ENCODE data around the gene INPP4B.

The INPP4B gene

GRCh38 chr4:142858446-142858845, 12.3 kb upstream of the INPP4B start:
- no peak overlapping the region for H3K9ac ChIP-seq (ENCODE audit: low read length)
- no peaks in the 10 kb centered on the region for H3K4me1 ChIP-seq (ENCODE audit: control insufficient read depth, insufficient read depth, low read length)
- no peaks in the 10 kb centered on the region for H3K36me3 ChIP-seq (ENCODE audit: control insufficient read depth, insufficient read depth, low read length, severe bottlenecking)
- H3K9me3 ChIP-seq (ENCODE audit: control insufficient read depth, low read length) = no peaks in the 10 kb centered on the region
- no peak overlapping the region for H3K4me3 ChIP-seq (ENCODE audit: low read length)
- DNase-seq (ENCODE audit: low read depth) = no peak
- H3K27me3 ChIP-seq (replicated peaks; ENCODE audit: control insufficient read depth, insufficient read depth, low read length) = peaks cover 4% of the 10 kb centered on the region

- no peak for DNase-seq (ENCODE audit: low read depth)
Observed at GRCh38 chr4:142856576-142856975, 10.5 kb upstream of the INPP4B start.

GRCh38 chr4:142850478-142850877, 4.4 kb upstream of the INPP4B start:
- no peak overlapping the region for H3K9ac ChIP-seq (ENCODE audit: low read length)
- H3K4me3 ChIP-seq (ENCODE audit: low read length) = no peak overlapping the region
- no peaks in the 10 kb centered on the region for H3K36me3 ChIP-seq (ENCODE audit: control insufficient read depth, insufficient read depth, low read length, severe bottlenecking)
- no peak for DNase-seq (ENCODE audit: low read depth)
- H3K4me1 ChIP-seq (ENCODE audit: control insufficient read depth, insufficient read depth, low read length) = no peaks in the 10 kb centered on the region
- H3K27me3 ChIP-seq (replicated peaks; ENCODE audit: control insufficient read depth, insufficient read depth, low read length) = no peaks in the 10 kb centered on the region
- no peaks in the 10 kb centered on the region for H3K9me3 ChIP-seq (ENCODE audit: control insufficient read depth, low read length)

More at GRCh38 chr4:142856576-142856975, 10.5 kb upstream of the INPP4B start:
- Histone ChIP-seq H3K9me3 (ENCODE audit: control insufficient read depth, low read length) (no peaks in the 10 kb centered on the region), H3K4me3 (ENCODE audit: low read length) (no peak overlapping the region), H3K9ac (ENCODE audit: low read length) (no peak overlapping the region), H3K36me3 (ENCODE audit: control insufficient read depth, insufficient read depth, low read length, severe bottlenecking) (no peaks in the 10 kb centered on the region), H3K27me3 (replicated peaks; ENCODE audit: control insufficient read depth, insufficient read depth, low read length) (peaks cover 4% of the 10 kb centered on the region), H3K4me1 (ENCODE audit: control insufficient read depth, insufficient read depth, low read length) (no peaks in the 10 kb centered on the region)

GRCh38 chr4:142846729-142847596, 862 bp upstream of the INPP4B start:
- no peaks in the 10 kb centered on the region for H3K4me1 ChIP-seq (ENCODE audit: control insufficient read depth, insufficient read depth, low read length)
- peak overlapping the region; percentile 89 for H3K4me3 ChIP-seq (ENCODE audit: low read length)
- H3K9ac ChIP-seq (ENCODE audit: low read length) = peak overlapping the region; percentile 71
- no peaks in the 10 kb centered on the region for H3K36me3 ChIP-seq (ENCODE audit: control insufficient read depth, insufficient read depth, low read length, severe bottlenecking)
- DNase-seq (ENCODE audit: low read depth) = no peak
- H3K27me3 ChIP-seq (replicated peaks; ENCODE audit: control insufficient read depth, insufficient read depth, low read length) = no peaks in the 10 kb centered on the region
- H3K9me3 ChIP-seq (ENCODE audit: control insufficient read depth, low read length) = no peaks in the 10 kb centered on the region

GRCh38 chr4:142845293-142846107, 601 bp downstream of the INPP4B start:
- Histone ChIP-seq H3K9ac (ENCODE audit: low read length) (peak overlapping the region; percentile 71), H3K9me3 (ENCODE audit: control insufficient read depth, low read length) (no peaks in the 10 kb centered on the region), H3K4me1 (ENCODE audit: control insufficient read depth, insufficient read depth, low read length) (no peaks in the 10 kb centered on the region), H3K36me3 (ENCODE audit: control insufficient read depth, insufficient read depth, low read length, severe bottlenecking) (no peaks in the 10 kb centered on the region), H3K4me3 (ENCODE audit: low read length) (peak overlapping the region; percentile 89), H3K27me3 (replicated peaks; ENCODE audit: control insufficient read depth, insufficient read depth, low read length) (no peaks in the 10 kb centered on the region)
- peak; percentile 36 for DNase-seq (ENCODE audit: low read depth)

GRCh38 chr4:142844782-142845181, 1.3 kb downstream of the INPP4B start:
- DNase-seq (ENCODE audit: low read depth) = no peak
- H3K27me3 ChIP-seq (replicated peaks; ENCODE audit: control insufficient read depth, insufficient read depth, low read length) = no peaks in the 10 kb centered on the region
- H3K4me3 ChIP-seq (ENCODE audit: low read length) = peak overlapping the region; percentile 89
- H3K9me3 ChIP-seq (ENCODE audit: control insufficient read depth, low read length) = no peaks in the 10 kb centered on the region
- no peaks in the 10 kb centered on the region for H3K4me1 ChIP-seq (ENCODE audit: control insufficient read depth, insufficient read depth, low read length)
- no peaks in the 10 kb centered on the region for H3K36me3 ChIP-seq (ENCODE audit: control insufficient read depth, insufficient read depth, low read length, severe bottlenecking)
- H3K9ac ChIP-seq (ENCODE audit: low read length) = no peak overlapping the region

- Histone ChIP-seq H3K36me3 (ENCODE audit: control insufficient read depth, insufficient read depth, low read length, severe bottlenecking) (no peaks in the 10 kb centered on the region), H3K9me3 (ENCODE audit: control insufficient read depth, low read length) (no peaks in the 10 kb centered on the region), H3K4me1 (ENCODE audit: control insufficient read depth, insufficient read depth, low read length) (no peaks in the 10 kb centered on the region), H3K4me3 (ENCODE audit: low read length) (no peak overlapping the region), H3K9ac (ENCODE audit: low read length) (no peak overlapping the region), H3K27me3 (replicated peaks; ENCODE audit: control insufficient read depth, insufficient read depth, low read length) (no peaks in the 10 kb centered on the region)
- peak; percentile 86 for DNase-seq (ENCODE audit: low read depth)
Observed at GRCh38 chr4:142840516-142841123, 5.5 kb downstream of the INPP4B start.

GRCh38 chr4:142838778-142839177, 7.3 kb downstream of the INPP4B start:
- Histone ChIP-seq H3K4me3 (ENCODE audit: low read length) (no peak overlapping the region), H3K4me1 (ENCODE audit: control insufficient read depth, insufficient read depth, low read length) (no peaks in the 10 kb centered on the region), H3K36me3 (ENCODE audit: control insufficient read depth, insufficient read depth, low read length, severe bottlenecking) (no peaks in the 10 kb centered on the region), H3K9me3 (ENCODE audit: control insufficient read depth, low read length) (no peaks in the 10 kb centered on the region), H3K9ac (ENCODE audit: low read length) (no peak overlapping the region), H3K27me3 (replicated peaks; ENCODE audit: control insufficient read depth, insufficient read depth, low read length) (no peaks in the 10 kb centered on the region)
- DNase-seq (ENCODE audit: low read depth) = no peak

- H3K4me3 ChIP-seq (ENCODE audit: low read length) = no peak overlapping the region
- no peaks in the 10 kb centered on the region for H3K36me3 ChIP-seq (ENCODE audit: control insufficient read depth, insufficient read depth, low read length, severe bottlenecking)
- H3K9ac ChIP-seq (ENCODE audit: low read length) = no peak overlapping the region
- H3K27me3 ChIP-seq (replicated peaks; ENCODE audit: control insufficient read depth, insufficient read depth, low read length) = no peaks in the 10 kb centered on the region
- no peaks in the 10 kb centered on the region for H3K9me3 ChIP-seq (ENCODE audit: control insufficient read depth, low read length)
- no peaks in the 10 kb centered on the region for H3K4me1 ChIP-seq (ENCODE audit: control insufficient read depth, insufficient read depth, low read length)
- no peak for DNase-seq (ENCODE audit: low read depth)
Observed at GRCh38 chr4:142832022-142832421, 14.1 kb downstream of the INPP4B start.

GRCh38 chr4:142826503-142827241, 19.4 kb downstream of the INPP4B start:
- Histone ChIP-seq H3K36me3 (ENCODE audit: control insufficient read depth, insufficient read depth, low read length, severe bottlenecking) (no peaks in the 10 kb centered on the region), H3K4me1 (ENCODE audit: control insufficient read depth, insufficient read depth, low read length) (peaks cover 5% of the 10 kb centered on the region), H3K27me3 (replicated peaks; ENCODE audit: control insufficient read depth, insufficient read depth, low read length) (no peaks in the 10 kb centered on the region), H3K9me3 (ENCODE audit: control insufficient read depth, low read length) (no peaks in the 10 kb centered on the region), H3K4me3 (ENCODE audit: low read length) (no peak overlapping the region), H3K9ac (ENCODE audit: low read length) (no peak overlapping the region)
- no peak for DNase-seq (ENCODE audit: low read depth)

All from adipocyte (in vitro differentiated cells).